Activated naive CD8-positive, alpha-beta T cell (primary cell): Measurements from ENCODE around the gene FBXL14.

Source experiments
- H3K27ac Mint-ChIP-seq: one replicate; pipeline ENCODE4 v1.8.0; 2021; ENCODE audit warnings: mixed read lengths
- H3K27me3 Mint-ChIP-seq: one replicate; pipeline ENCODE4 v1.8.0; 2021; ENCODE audit warnings: mixed read lengths
- H3K36me3 Mint-ChIP-seq: one replicate; pipeline ENCODE4 v1.8.0; 2021; ENCODE audit warnings: mixed read lengths
- H3K4me1 Mint-ChIP-seq: one replicate; pipeline ENCODE4 v1.8.0; 2021; ENCODE audit warnings: low read depth, mixed read lengths
- H3K4me3 Mint-ChIP-seq: one replicate; pipeline ENCODE4 v1.8.0; 2021; ENCODE audit warnings: mild to moderate bottlenecking, mixed read lengths
- H3K9me3 Mint-ChIP-seq: one replicate; pipeline ENCODE4 v1.8.0; 2021; ENCODE audit warnings: low read depth, mixed read lengths

Gene FBXL14

DNA sequence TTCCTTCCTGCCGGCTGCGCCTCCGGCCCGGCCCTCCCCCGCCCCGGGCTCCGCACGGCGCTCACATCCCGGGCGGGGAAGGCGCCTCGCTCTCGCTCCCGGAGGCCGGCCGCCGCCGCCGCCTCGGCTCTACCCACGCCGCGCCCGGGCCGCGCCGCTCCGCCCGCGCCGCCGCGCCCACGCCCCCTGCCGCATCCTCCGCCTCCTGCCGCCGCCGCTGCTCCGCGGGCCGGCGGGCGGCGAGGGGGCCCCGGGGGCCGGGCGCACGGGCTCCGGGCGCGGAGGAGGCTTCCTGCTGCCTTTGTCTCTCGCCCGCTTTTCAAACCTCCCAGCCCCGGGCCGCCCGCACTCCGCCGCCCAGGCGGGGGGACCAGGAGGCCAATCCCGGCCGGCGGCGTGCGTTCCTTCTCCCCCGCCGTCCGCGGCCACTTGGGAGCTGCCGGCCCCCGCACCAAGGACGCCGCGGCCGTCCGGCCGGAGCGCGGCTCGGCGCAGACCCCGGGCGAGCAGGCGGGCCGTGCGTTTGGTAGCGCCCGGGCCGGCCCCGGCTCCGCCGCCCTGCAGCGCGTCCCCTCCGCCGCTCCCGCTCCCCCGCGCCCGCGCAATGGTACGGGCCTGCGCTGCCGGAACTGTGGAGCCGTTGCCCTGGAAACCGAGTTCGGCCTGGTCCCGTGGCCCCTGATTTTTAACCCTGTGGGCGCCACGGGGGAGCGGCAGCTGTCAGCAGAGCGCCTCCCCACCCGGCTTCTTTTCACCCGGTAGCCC, at the start of gene FBXL14:
Gene FBXL14, minus strand, starts transcription at position 321 of the 765 bp plus-strand sequence. CDS start 515 bp downstream, outside the sequence.
- peak within 1 kb of the TSS; percentile 88 for H3K27ac Mint-ChIP-seq
- H3K4me3 Mint-ChIP-seq = peak within 1 kb of the TSS; percentile 95
- H3K36me3 Mint-ChIP-seq = peaks cover 3% of the 10 kb centered on the region
- peaks cover 51% of the 10 kb centered on the region for H3K4me1 Mint-ChIP-seq
- H3K27me3 Mint-ChIP-seq = no peaks in the 10 kb centered on the region
- H3K9me3 Mint-ChIP-seq = no peaks in the 10 kb centered on the region

DNA sequence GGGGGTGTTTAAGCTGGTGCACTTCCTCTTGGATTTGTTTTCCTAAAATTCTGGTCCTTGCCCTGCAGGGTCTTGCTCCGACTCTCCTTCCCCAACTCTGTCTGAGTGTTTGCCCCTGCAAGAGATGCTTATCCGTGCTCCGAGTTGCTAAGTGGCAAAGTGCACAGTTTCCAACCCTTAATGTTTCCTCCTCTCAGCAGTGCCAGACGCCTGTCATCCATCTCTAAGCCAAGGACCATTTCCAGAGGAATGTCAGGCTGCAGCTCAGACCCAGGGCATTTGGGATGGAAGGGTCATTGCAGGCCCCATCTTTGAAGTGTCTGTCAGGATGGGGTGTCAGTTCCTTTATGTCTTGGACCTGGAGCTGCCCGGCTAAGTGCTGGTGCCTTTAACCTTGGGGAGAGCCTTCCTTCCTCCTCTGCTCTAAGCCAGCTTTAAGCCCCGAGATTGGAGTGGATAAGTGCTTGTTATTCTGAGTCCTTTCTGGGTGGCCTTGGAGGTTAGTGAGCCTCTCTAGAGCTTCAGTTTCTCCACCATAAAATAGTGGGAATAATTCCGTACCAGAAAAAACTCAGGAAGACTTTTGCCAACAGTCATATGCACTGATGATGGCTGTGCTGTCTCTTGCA, 49.6 kb upstream of the FBXL14 start:
- no peak overlapping the region for H3K27ac Mint-ChIP-seq
- H3K4me1 Mint-ChIP-seq = no peaks in the 10 kb centered on the region
- H3K27me3 Mint-ChIP-seq = peaks cover 4% of the 10 kb centered on the region
- no peaks in the 10 kb centered on the region for H3K9me3 Mint-ChIP-seq
- H3K4me3 Mint-ChIP-seq = no peak overlapping the region
- no peaks in the 10 kb centered on the region for H3K36me3 Mint-ChIP-seq

- H3K27ac Mint-ChIP-seq = no peak overlapping the region
- H3K9me3 Mint-ChIP-seq = no peaks in the 10 kb centered on the region
- no peaks in the 10 kb centered on the region for H3K4me1 Mint-ChIP-seq
- H3K4me3 Mint-ChIP-seq = no peak overlapping the region
- peaks cover 4% of the 10 kb centered on the region for H3K27me3 Mint-ChIP-seq
- no peaks in the 10 kb centered on the region for H3K36me3 Mint-ChIP-seq
Observed at GRCh38 chr12:1643043-1643442, 48.7 kb upstream of the FBXL14 start.

- Mint-ChIP-seq H3K4me1 (no peaks in the 10 kb centered on the region), H3K27ac (no peak overlapping the region), H3K36me3 (no peaks in the 10 kb centered on the region), H3K9me3 (no peaks in the 10 kb centered on the region), H3K4me3 (no peak overlapping the region), H3K27me3 (peaks cover 4% of the 10 kb centered on the region)
Observed at GRCh38 chr12:1642513-1642912, 48.1 kb upstream of the FBXL14 start.

DNA sequence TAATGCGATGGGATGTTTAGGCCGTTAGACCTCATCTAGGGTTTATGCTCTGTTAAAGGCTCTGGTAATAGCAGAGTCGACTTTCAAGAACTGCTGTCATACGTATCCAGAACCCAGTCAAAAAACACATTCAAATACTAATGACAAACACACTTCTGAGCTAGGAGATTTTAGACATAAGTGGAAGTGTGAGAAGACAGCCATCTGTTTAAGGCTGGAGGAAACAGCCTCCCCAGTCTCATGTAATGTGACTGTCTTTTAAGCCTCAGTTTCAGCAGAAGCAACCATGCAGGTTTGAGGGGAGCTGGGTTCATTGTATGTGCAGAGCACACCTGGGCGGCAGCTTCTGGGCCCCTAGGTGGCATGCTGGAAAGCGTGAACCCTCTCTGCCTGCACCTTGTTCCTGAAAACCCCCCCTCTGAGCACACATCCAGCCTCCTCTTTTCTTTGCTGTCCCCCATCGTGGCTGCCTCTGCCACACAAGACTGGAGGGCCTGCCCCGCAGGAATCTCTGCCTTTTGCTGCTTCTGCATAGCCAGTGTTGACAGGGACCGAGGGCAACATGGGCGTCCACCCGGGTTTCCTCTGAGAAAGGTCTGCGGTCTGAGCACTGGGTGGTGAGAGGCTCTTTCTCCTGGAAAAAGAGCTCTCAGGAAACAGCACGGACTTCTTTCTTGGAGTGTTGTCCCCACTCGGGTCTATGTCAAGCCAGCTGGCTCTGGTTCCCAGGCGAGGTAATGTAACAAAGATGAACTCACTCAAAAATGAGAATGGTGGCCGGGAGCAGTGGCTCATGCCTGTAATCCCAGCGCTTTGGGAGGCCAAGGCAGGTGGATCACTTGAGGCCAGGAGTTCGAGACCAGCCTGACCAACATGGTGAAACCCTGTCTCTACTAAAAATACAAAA, 46.2 kb upstream of the FBXL14 start:
- Mint-ChIP-seq H3K4me1 (no peaks in the 10 kb centered on the region), H3K36me3 (no peaks in the 10 kb centered on the region), H3K4me3 (no peak overlapping the region), H3K27me3 (peaks cover 3% of the 10 kb centered on the region), H3K9me3 (no peaks in the 10 kb centered on the region), H3K27ac (no peak overlapping the region)

DNA sequence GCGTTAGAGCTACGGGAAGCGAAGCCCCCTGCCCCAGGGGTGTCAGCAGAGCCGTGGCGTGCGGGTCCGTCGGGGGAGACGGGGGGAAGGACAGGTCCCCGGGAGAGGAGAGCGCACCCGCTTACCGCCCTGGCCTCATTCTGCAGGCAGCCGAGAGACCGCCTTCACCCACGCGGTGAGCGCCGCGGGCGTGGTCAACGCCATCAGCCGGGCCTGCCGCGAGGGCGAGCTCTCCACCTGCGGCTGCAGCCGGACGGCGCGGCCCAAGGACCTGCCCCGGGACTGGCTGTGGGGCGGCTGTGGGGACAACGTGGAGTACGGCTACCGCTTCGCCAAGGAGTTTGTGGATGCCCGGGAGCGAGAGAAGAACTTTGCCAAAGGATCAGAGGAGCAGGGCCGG, 45.2 kb upstream of the FBXL14 start:
- Mint-ChIP-seq H3K36me3 (no peaks in the 10 kb centered on the region), H3K27ac (no peak overlapping the region), H3K4me1 (no peaks in the 10 kb centered on the region), H3K9me3 (no peaks in the 10 kb centered on the region), H3K4me3 (no peak overlapping the region), H3K27me3 (peaks cover 3% of the 10 kb centered on the region)

- no peaks in the 10 kb centered on the region for H3K36me3 Mint-ChIP-seq
- no peak overlapping the region for H3K4me3 Mint-ChIP-seq
- H3K27ac Mint-ChIP-seq = no peak overlapping the region
- H3K27me3 Mint-ChIP-seq = peaks cover 4% of the 10 kb centered on the region
- H3K4me1 Mint-ChIP-seq = no peaks in the 10 kb centered on the region
- H3K9me3 Mint-ChIP-seq = no peaks in the 10 kb centered on the region
Observed at GRCh38 chr12:1638203-1638602, 43.8 kb upstream of the FBXL14 start.

DNA sequence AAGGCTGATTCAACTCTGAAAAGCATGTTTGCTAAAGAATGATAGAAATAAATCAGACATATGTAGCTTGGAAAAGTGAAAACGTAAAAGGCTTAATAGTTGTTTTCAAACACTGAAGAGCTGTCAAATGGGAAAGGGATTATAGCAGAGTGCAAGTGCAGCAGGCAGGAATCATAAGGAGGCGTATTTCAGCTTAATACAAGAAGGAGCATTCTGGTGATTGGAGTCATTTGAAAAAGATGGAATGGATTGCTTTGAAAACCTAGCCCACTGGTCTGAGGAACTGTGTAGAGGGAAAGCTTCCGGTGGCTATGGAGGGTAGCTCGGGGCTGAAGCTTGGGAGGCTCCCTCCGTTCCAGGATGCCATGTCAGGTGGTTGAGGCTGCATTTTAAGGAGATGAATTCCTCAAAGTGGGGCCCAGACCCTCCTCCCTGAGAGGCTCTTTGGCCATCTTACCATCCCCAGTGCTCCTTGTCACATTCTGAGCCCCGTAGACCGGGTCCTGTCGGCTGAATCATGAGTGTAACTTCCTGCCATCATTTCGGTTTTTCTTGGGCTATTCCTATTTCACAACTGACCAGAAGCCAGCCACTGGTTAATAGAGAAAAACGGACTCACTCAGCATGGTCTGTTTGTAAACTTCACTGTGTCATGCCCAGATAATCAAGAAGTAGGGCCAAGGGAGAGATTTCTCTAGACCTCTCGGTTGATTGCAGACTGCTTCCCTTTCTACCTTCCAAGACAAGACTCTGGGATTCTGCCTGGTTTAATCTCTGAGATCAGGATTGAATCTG, 41.1 kb upstream of the FBXL14 start:
- H3K27ac Mint-ChIP-seq = no peak overlapping the region
- H3K9me3 Mint-ChIP-seq = no peaks in the 10 kb centered on the region
- H3K4me1 Mint-ChIP-seq = peaks cover 5% of the 10 kb centered on the region
- H3K4me3 Mint-ChIP-seq = no peak overlapping the region
- H3K36me3 Mint-ChIP-seq = no peaks in the 10 kb centered on the region
- peaks cover 14% of the 10 kb centered on the region for H3K27me3 Mint-ChIP-seq

GRCh38 chr12:1634590-1635191, 40.3 kb upstream of the FBXL14 start:
- peaks cover 6% of the 10 kb centered on the region for H3K4me1 Mint-ChIP-seq
- H3K27me3 Mint-ChIP-seq = peaks cover 11% of the 10 kb centered on the region
- H3K4me3 Mint-ChIP-seq = no peak overlapping the region
- H3K36me3 Mint-ChIP-seq = no peaks in the 10 kb centered on the region
- H3K27ac Mint-ChIP-seq = no peak overlapping the region
- no peaks in the 10 kb centered on the region for H3K9me3 Mint-ChIP-seq

DNA sequence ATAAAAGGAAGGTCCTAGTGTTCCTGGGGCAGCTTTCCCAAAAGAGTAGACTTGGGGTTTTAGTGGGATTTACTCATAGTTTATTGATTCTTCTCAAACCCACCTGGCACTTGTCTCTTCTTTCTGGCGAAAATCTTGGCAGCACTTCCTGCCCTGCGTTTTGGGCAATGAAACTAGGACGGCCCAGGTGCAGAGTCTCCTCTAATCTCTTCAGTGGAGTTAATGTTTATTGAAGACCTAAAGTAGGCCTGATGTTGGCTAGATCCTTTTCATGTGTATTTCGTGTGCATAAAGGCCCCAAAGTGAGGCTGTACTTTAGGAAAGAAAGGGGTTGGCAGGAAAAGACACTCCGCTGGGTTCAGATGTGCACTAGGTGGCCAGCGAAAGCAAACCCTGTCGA, 39.8 kb upstream of the FBXL14 start:
- H3K4me1 Mint-ChIP-seq = peaks cover 7% of the 10 kb centered on the region
- H3K27ac Mint-ChIP-seq = no peak overlapping the region
- H3K9me3 Mint-ChIP-seq = no peaks in the 10 kb centered on the region
- H3K4me3 Mint-ChIP-seq = no peak overlapping the region
- H3K27me3 Mint-ChIP-seq = peaks cover 14% of the 10 kb centered on the region
- no peaks in the 10 kb centered on the region for H3K36me3 Mint-ChIP-seq

DNA sequence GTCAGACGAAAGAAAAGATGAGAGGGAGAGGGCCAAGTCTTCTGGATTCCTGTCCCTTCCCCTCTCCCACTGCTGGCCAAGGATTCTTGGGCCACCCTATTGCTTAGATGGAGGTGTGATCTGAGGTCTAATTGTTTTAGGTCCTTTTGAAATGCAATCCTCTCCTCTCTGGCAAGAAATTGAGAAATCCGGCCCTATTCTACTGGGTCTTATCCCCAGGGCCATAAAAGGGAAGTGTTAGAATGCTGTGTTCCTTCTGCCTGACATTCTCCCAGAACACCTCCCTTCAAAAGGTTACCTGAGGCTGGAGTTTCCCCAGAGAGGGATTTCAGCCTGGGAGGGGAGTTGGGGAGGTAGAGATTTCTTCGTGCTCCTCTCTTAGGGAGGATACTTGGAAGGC, 39.1 kb upstream of the FBXL14 start:
- Mint-ChIP-seq H3K27me3 (peaks cover 19% of the 10 kb centered on the region), H3K36me3 (no peaks in the 10 kb centered on the region), H3K9me3 (no peaks in the 10 kb centered on the region), H3K27ac (no peak overlapping the region), H3K4me3 (no peak overlapping the region), H3K4me1 (peaks cover 12% of the 10 kb centered on the region)

DNA sequence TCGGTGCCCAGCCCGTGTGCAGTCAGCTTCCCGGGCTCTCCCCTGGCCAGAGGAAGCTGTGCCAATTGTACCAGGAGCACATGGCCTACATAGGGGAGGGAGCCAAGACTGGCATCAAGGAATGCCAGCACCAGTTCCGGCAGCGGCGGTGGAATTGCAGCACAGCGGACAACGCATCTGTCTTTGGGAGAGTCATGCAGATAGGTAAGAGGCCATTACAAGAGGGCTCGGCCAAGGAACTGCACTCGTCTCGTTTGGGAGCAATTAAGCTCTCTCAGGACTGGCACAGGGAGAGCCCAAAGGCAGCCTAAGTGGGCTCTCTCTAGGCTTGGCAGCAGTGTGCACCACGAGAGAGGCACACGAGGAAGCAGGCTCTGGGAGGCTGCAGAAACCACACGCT, 38.3 kb upstream of the FBXL14 start:
- no peak overlapping the region for H3K4me3 Mint-ChIP-seq
- peaks cover 12% of the 10 kb centered on the region for H3K4me1 Mint-ChIP-seq
- H3K36me3 Mint-ChIP-seq = no peaks in the 10 kb centered on the region
- H3K27me3 Mint-ChIP-seq = peaks cover 19% of the 10 kb centered on the region
- no peaks in the 10 kb centered on the region for H3K9me3 Mint-ChIP-seq
- H3K27ac Mint-ChIP-seq = no peak overlapping the region

GRCh38 chr12:1630827-1631591, 36.6 kb upstream of the FBXL14 start:
- no peak overlapping the region for H3K27ac Mint-ChIP-seq
- H3K9me3 Mint-ChIP-seq = no peaks in the 10 kb centered on the region
- peaks cover 23% of the 10 kb centered on the region for H3K27me3 Mint-ChIP-seq
- peak overlapping the region; percentile 78 for H3K4me3 Mint-ChIP-seq
- peaks cover 12% of the 10 kb centered on the region for H3K4me1 Mint-ChIP-seq
- no peaks in the 10 kb centered on the region for H3K36me3 Mint-ChIP-seq
